ENCODE data around the gene ATP5IF1.

The ATP5IF1 gene

GRCh38 chr1:28267633-28268032 lies 31.7 kb downstream of the ATP5IF1 start:
- DNase-seq: no peak

- DNase-seq: no peak
These were observed 33.6 kb downstream of the ATP5IF1 start for GRCh38 chr1:28269529-28269928.

GRCh38 chr1:28272215-28272852 lies 36.4 kb downstream of the ATP5IF1 start:
- no peak for DNase-seq

GRCh38 chr1:28273216-28273860 lies 37.4 kb downstream of the ATP5IF1 start:
- DNase-seq: no peak

- DNase-seq: no peak
These were observed 42.8 kb downstream of the ATP5IF1 start for GRCh38 chr1:28278763-28279162.

GRCh38 chr1:28279721-28280120 lies 43.8 kb downstream of the ATP5IF1 start:
- no peak for DNase-seq

GRCh38 chr1:28280501-28280900 lies 44.6 kb downstream of the ATP5IF1 start:
- no peak for DNase-seq

GRCh38 chr1:28280977-28281381 lies 45.1 kb downstream of the ATP5IF1 start:
- DNase-seq: no peak

GRCh38 chr1:28281608-28282425 lies 45.9 kb downstream of the ATP5IF1 start:
- no peak for DNase-seq

GRCh38 chr1:28282426-28283407 lies 46.8 kb downstream of the ATP5IF1 start:
- DNase-seq: no peak

- no peak for DNase-seq
These were observed 50.2 kb downstream of the ATP5IF1 start for GRCh38 chr1:28286111-28286510.
